HepG2 (cell line): ENCODE results near the gene SPSB2. TPM values are rescaled to one million over a fixed set of nuclear protein-coding genes. Genes with fewer than 3 reads are reported as not detected.

Experiments
- ARNTL ChIP-seq: sonication (generic); formaldehyde crosslinking; IDR thresholded peaks from 2 replicates; pipeline ENCODE4 v1.4.0; 2020; ENCODE audit warnings: mild to moderate bottlenecking, missing genetic modification reagents
- DMAP1 ChIP-seq: IDR thresholded peaks from 2 replicates; pipeline ENCODE4 v1.6.1; 2016
- E2F1 ChIP-seq: sonication (generic); formaldehyde crosslinking; IDR thresholded peaks from 2 replicates; pipeline ENCODE4 v1.5.0; 2020; ENCODE audit warnings: missing genetic modification reagents
- ESRRA ChIP-seq: sonication (generic); formaldehyde crosslinking; IDR thresholded peaks from 2 replicates; pipeline ENCODE4 v1.5.1; 2020; ENCODE audit warnings: mild to moderate bottlenecking, low read depth, missing genetic modification reagents
- ETS1 ChIP-seq: sonication (generic); formaldehyde crosslinking; IDR thresholded peaks from 2 replicates; pipeline ENCODE4 v1.4.0; 2020; ENCODE audit warnings: missing genetic modification reagents
- FOXA1 ChIP-seq, 2 experiments: fragments of 450-650 bp in 1 of 2; sonication (generic) in 1 of 2; formaldehyde crosslinking in 1 of 2; IDR thresholded peaks; 2 replicates each; pipeline versions ENCODE4 v1.4.0 to v1.6.1; 2016 to 2020; ENCODE audit warnings: missing genetic modification reagents in 1 of 2
- HDAC6 ChIP-seq: fragments of 200-600 bp; sonication (generic); IDR thresholded peaks from 2 replicates; pipeline ENCODE4 v1.7.0; 2017; ENCODE audit warnings: mild to moderate bottlenecking, antibody characterized with exemption, low read length, low read depth
- JDP2 ChIP-seq: sonication (generic); formaldehyde crosslinking; IDR thresholded peaks from 2 replicates; pipeline ENCODE4 v1.8.1; 2022; ENCODE audit warnings: missing genetic modification reagents, borderline replicate concordance
- NR1H2 ChIP-seq: sonication (generic); formaldehyde crosslinking; IDR thresholded peaks from 2 replicates; pipeline ENCODE4 v1.8.1; 2022; ENCODE audit warnings: low read depth, missing genetic modification reagents, borderline replicate concordance
- PCBP1 ChIP-seq: fragments of 200-400 bp; formaldehyde crosslinking; IDR thresholded peaks from 2 replicates; pipeline ENCODE4 v1.6.1; 2017; ENCODE audit warnings: mild to moderate bottlenecking, low read depth, low read length, borderline replicate concordance
- PREB ChIP-seq: sonication (generic); formaldehyde crosslinking; IDR thresholded peaks from 2 replicates; pipeline ENCODE4 v1.4.0; 2020; ENCODE audit warnings: missing genetic modification reagents
- SMYD3 ChIP-seq: sonication (generic); formaldehyde crosslinking; IDR thresholded peaks from 2 replicates; pipeline ENCODE4 v1.8.1; 2023; ENCODE audit warnings: mild to moderate bottlenecking, missing genetic modification reagents
- SP1 ChIP-seq, 2 experiments: fragments of 450-650 bp in 1 of 2; sonication (generic) in 1 of 2; formaldehyde crosslinking in 1 of 2; IDR thresholded peaks; 2 replicates each; pipeline versions ENCODE4 v1.4.0 to v1.6.1; 2016 to 2020; ENCODE audit warnings: missing genetic modification reagents in 1 of 2
- WIZ ChIP-seq: sonication (generic); formaldehyde crosslinking; IDR thresholded peaks from 2 replicates; pipeline ENCODE4 v1.5.1; 2020; ENCODE audit warnings: mild to moderate bottlenecking, missing genetic modification reagents
- ZBTB34 ChIP-seq: sonication (generic); formaldehyde crosslinking; IDR thresholded peaks from 2 replicates; pipeline ENCODE4 v1.8.0; 2022; ENCODE audit warnings: mild to moderate bottlenecking, missing genetic modification reagents
- ZIK1 ChIP-seq: sonication (generic); formaldehyde crosslinking; IDR thresholded peaks from 2 replicates; pipeline ENCODE4 v1.5.0; 2020; ENCODE audit warnings: mild to moderate bottlenecking, low read depth, missing genetic modification reagents, borderline replicate concordance
- ZNF17 ChIP-seq: sonication (generic); formaldehyde crosslinking; IDR thresholded peaks from 2 replicates; pipeline ENCODE4 v1.5.0; 2020; ENCODE audit warnings: mild to moderate bottlenecking, missing genetic modification reagents
- ZNF225 ChIP-seq: sonication (generic); formaldehyde crosslinking; IDR thresholded peaks from 2 replicates; pipeline ENCODE4 v1.4.0; 2020; ENCODE audit warnings: mild to moderate bottlenecking, missing genetic modification reagents
- ZNF235 ChIP-seq: sonication (generic); formaldehyde crosslinking; IDR thresholded peaks from 2 replicates; pipeline ENCODE4 v1.8.1; 2023; ENCODE audit warnings: mild to moderate bottlenecking, missing genetic modification reagents, borderline replicate concordance
- ZNF354B ChIP-seq: sonication (generic); formaldehyde crosslinking; IDR thresholded peaks from 2 replicates; pipeline ENCODE4 v1.8.0; 2022; ENCODE audit warnings: mild to moderate bottlenecking, missing genetic modification reagents
- ZNF788 ChIP-seq: sonication (generic); formaldehyde crosslinking; IDR thresholded peaks from 2 replicates; pipeline ENCODE4 v1.5.0; 2020; ENCODE audit warnings: mild to moderate bottlenecking, missing genetic modification reagents, borderline replicate concordance
- ZUFSP ChIP-seq: sonication (generic); formaldehyde crosslinking; IDR thresholded peaks from 2 replicates; pipeline ENCODE4 v1.9.0; 2021; ENCODE audit warnings: missing genetic modification reagents, mild to moderate bottlenecking, borderline replicate concordance
- polyA plus RNA-seq, 8 experiments: library from polyadenylated mRNA; depleted of rRNA in 3 of 8; stranded (reverse) in 7 of 8; unstranded in 1 of 8; fragments of >200 nt; fragmentation: Illumina TruSeq in 4 of 8; extraction: Trizol in 4 of 8; gene quantifications; 2 replicates each; pipeline versions ENCODE4 v1.2.1 to v1.2.3, GENCODE V29; 2011 to 2016; ENCODE audit warnings: low read depth in 4 of 8, missing spikeins in 1 of 8, mixed read lengths in 1 of 8; ENCODE audit not compliant: insufficient read depth in 1 of 8
- total RNA-seq, 5 experiments: library from RNA; depleted of rRNA; stranded (reverse); fragments of >200 nt; fragmentation: Illumina TruSeq; extraction: Trizol; gene quantifications; 2 replicates each; pipeline ENCODE4 v1.2.3, GENCODE V29; 2016; ENCODE audit warnings: low read depth in 1 of 5

Gene SPSB2
- total and polyA plus RNA-seq, 2 of the 13 experiments (the other 11 are each of a cell fraction or from before 2014, with no cell fraction given), result 2.0 to 6.2 TPM

GRCh38 chr12:6828781-6829535 lies 44.1 kb downstream of the SPSB2 start (continued):
- TF ChIP-seq ZBTB34 (CRISPR knock-in tag) (peak; percentile 25; the same call in 1 of the 2 replicates), ZNF17 (CRISPR knock-in tag) (no peak), E2F1 (CRISPR knock-in tag) (no peak), ETS1 (CRISPR knock-in tag) (no peak), ESRRA (CRISPR knock-in tag) (no peak; the same call in 1 of the 2 replicates), WIZ (CRISPR knock-in tag) (no peak), PREB (CRISPR knock-in tag) (no peak), NR1H2 (CRISPR knock-in tag) (no peak), ZIK1 (0 out of 2 replicates have a peak, but pooled peaks have one; percentile 11), JDP2 (CRISPR knock-in tag) (no peak), HDAC6 (no peak), FOXA1 (IDR thresholded peaks at IDR 0.05) (no peak), FOXA1 (CRISPR knock-in tag; IDR thresholded peaks at IDR 0.05) (no peak), ZNF788 (no peak; the same call in none of the 2 replicates), SP1 (IDR thresholded peaks at IDR 0.05) (no peak), SP1 (CRISPR knock-in tag; IDR thresholded peaks at IDR 0.05) (no peak), SMYD3 (CRISPR knock-in tag) (0 out of 2 replicates have a peak, but pooled peaks have one; percentile 38), ARNTL (no peak), ZNF354B (CRISPR knock-in tag) (no peak), PCBP1 (no peak), ZNF225 (no peak; the same call in 1 of the 2 replicates), ZUFSP (CRISPR knock-in tag) (no peak), DMAP1 (CRISPR knock-in tag) (peak; percentile 89), ZNF235 (peak; percentile 94; the same call in 1 of the 2 replicates)
